ENCODE measurements around the gene SCD5.

GRCh38 chr4:82787342-82787741, 11.3 kb downstream of the SCD5 start:
- no peak for TF ChIP-seq CTCF (IDR thresholded peaks at IDR 0.05)
- TF ChIP-seq EP300 (IDR thresholded peaks at IDR 0.05), result no peak
- TF ChIP-seq POLR2A (IDR thresholded peaks at IDR 0.05; ENCODE audit: low read depth), result no peak

Measured in esophagus muscularis mucosa (tissue), 4 donors.